Nephron progenitor cell (in vitro differentiated cells): ENCODE measurements around the gene THBS2.
A peak's percentile ranks its signal among the peaks of the same experiment; 100 is the strongest.

Experiments used
- DNase-seq: peaks from one replicate; pipeline ENCODE4 v3.0.0; 2021
- H3K27ac Mint-ChIP-seq: 2 replicates; pipeline ENCODE4 v1.8.0; 2021; ENCODE audit warnings: mild to moderate bottlenecking, moderate library complexity, mixed read lengths
- H3K27me3 Mint-ChIP-seq: 2 replicates; pipeline ENCODE4 v1.8.0; 2021; ENCODE audit warnings: mild to moderate bottlenecking, low read depth, mixed read lengths; ENCODE audit not compliant: poor library complexity
- H3K36me3 Mint-ChIP-seq: 2 replicates; pipeline ENCODE4 v1.8.0; 2021; ENCODE audit warnings: low read depth, mixed read lengths
- H3K4me1 Mint-ChIP-seq: 2 replicates; pipeline ENCODE4 v1.8.0; 2021; ENCODE audit warnings: mixed read lengths
- H3K4me3 Mint-ChIP-seq: 2 replicates; pipeline ENCODE4 v1.8.0; 2021; ENCODE audit warnings: mild to moderate bottlenecking, moderate library complexity, mixed read lengths
- H3K9me3 Mint-ChIP-seq: 2 replicates; pipeline ENCODE4 v1.8.0; 2021; ENCODE audit warnings: mild to moderate bottlenecking, moderate library complexity, mixed read lengths
- TF ChIP-seq, protein P1 (sequence below): fragments of 200-600 bp; sonication (generic); IDR thresholded peaks from 2 replicates; pipeline ENCODE4 v1.5.0; 2021; ENCODE audit warnings: antibody characterized with exemption

THBS2 gene

DNA sequence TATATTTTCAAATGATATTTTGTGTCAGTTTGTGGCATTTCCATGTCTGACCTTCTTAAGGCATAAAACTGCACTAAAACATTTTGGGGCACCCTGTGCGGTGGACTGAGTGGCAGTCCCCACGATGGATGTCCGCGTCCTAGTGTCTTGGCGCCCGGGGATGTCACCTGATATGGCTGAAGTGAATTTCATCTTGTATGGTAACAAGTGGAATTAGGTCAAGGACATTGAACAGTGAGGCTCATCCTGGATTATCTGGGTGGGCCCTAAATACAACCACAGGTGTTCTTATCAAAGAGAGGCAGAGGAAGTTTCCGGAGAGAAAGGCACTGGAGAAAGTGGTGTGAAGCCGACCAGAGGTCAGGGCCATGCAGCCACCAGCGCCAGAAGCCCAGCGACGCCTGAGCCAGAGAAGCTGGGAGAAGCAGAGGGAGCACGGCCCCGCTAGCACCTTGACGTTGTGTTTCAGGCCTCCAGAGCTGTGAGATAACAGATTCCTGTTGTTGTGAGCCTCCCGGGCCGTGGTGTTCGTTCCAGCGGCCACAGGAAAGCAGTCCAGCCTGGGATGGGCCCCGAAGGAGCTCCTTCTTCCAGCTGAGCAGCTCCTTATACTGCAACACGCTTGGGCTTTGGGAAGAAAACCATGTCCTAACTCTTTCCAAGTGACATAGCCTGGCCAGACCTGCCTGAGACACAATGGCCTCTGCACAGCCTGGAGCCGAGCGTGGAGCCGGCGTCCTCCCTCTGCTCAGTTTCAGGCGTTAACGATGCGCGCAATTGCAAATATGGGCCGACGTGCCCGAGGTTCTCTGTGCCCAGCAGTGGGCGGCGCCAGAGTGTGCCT lies 22.5 kb downstream of the THBS2 start:
- Mint-ChIP-seq H3K27ac (peak overlapping the region; percentile 83), H3K9me3 (peaks cover 21% of the 10 kb centered on the region), H3K36me3 (peaks cover 11% of the 10 kb centered on the region), H3K4me3 (no peak overlapping the region), H3K27me3 (peaks cover 12% of the 10 kb centered on the region), H3K4me1 (peaks cover 16% of the 10 kb centered on the region)
- TF ChIP-seq, protein P1, sequence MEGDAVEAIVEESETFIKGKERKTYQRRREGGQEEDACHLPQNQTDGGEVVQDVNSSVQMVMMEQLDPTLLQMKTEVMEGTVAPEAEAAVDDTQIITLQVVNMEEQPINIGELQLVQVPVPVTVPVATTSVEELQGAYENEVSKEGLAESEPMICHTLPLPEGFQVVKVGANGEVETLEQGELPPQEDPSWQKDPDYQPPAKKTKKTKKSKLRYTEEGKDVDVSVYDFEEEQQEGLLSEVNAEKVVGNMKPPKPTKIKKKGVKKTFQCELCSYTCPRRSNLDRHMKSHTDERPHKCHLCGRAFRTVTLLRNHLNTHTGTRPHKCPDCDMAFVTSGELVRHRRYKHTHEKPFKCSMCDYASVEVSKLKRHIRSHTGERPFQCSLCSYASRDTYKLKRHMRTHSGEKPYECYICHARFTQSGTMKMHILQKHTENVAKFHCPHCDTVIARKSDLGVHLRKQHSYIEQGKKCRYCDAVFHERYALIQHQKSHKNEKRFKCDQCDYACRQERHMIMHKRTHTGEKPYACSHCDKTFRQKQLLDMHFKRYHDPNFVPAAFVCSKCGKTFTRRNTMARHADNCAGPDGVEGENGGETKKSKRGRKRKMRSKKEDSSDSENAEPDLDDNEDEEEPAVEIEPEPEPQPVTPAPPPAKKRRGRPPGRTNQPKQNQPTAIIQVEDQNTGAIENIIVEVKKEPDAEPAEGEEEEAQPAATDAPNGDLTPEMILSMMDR: no peak
- DNase-seq: no peak

DNA sequence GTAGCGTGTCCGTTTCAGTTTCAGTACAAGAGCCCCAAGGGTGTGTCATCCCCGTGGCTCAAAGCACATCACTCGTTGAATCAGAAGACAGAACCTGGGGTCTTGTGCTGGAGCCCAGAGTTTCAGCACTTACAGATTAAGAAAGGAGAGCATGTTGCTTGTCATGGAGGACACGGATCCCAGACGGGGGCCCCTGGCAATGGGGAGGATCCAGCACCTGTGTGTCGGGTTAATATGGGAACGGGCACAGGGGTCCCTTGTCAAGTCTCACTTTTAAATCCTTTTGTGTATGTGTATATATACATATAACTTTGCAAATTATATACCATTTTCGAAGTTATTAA lies 23.4 kb downstream of the THBS2 start:
- TF ChIP-seq, protein P1: no peak
- no peak for DNase-seq
- H3K27me3 Mint-ChIP-seq: peaks cover 13% of the 10 kb centered on the region
- peaks cover 11% of the 10 kb centered on the region for H3K36me3 Mint-ChIP-seq
- peaks cover 16% of the 10 kb centered on the region for H3K4me1 Mint-ChIP-seq
- peaks cover 17% of the 10 kb centered on the region for H3K9me3 Mint-ChIP-seq
- no peak overlapping the region for H3K27ac Mint-ChIP-seq
- H3K4me3 Mint-ChIP-seq: no peak overlapping the region

DNA sequence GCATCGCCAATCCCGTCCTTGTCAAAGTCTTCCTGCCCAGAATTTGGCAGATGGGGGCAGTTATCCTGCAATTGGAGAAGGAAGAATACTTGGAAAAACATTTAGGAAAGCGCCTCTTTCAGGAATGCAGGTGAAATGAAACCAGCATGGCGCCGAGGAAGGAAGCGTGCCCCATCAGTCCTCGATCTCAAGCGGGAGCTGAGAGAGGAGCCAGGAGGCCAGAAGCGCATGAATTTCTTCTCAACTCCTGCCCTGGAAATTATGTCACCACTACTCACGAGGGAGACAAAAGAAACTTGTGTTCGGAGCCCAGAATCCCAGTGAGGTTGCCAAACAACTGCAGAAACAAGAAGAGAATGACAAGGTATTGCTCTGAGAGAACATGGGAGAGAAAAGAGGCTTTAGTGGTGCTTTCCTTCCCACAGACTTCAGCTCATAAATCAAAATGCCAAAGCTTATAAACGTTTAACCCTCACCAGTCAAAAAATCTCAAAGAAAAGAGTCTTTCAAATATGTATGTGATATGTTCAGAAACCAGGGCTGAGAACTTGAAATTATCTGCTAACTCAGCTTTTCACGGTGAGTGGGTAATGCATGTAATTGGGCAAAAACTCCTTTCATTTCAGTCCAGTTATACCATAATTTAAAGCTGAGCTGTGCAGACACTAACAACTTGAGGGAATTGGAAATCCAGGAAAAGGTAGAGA lies 23.9 kb downstream of the THBS2 start:
- Mint-ChIP-seq H3K27me3 (peaks cover 13% of the 10 kb centered on the region), H3K9me3 (peaks cover 20% of the 10 kb centered on the region), H3K27ac (no peak overlapping the region), H3K4me3 (no peak overlapping the region), H3K36me3 (peaks cover 11% of the 10 kb centered on the region), H3K4me1 (peaks cover 16% of the 10 kb centered on the region)
- DNase-seq: no peak
- TF ChIP-seq, protein P1: no peak

DNA sequence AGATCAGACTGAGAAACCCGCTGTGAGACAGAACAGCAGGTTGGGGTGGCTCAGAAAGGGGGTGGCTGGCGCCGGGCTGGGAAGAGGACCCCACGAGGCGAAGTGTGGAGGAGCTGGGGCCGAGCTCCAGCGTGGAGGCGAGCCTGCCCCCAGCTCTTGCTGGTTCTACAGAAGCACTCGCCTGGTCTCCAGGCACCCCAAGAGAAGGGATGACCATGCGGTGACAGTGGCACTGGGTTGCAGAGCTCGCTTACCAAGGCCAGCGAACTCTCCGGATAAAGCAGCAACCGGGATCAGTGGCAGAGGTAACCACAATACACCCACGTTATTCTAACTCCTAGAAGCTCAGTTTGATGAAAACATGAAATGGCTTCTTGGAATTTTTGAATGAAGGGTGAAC lies 26.5 kb downstream of the THBS2 start:
- TF ChIP-seq, protein P1: no peak
- no peak overlapping the region for H3K4me3 Mint-ChIP-seq
- H3K27ac Mint-ChIP-seq: no peak overlapping the region
- peaks cover 18% of the 10 kb centered on the region for H3K9me3 Mint-ChIP-seq
- H3K36me3 Mint-ChIP-seq: no peaks in the 10 kb centered on the region
- no peak for DNase-seq
- peaks cover 12% of the 10 kb centered on the region for H3K4me1 Mint-ChIP-seq
- H3K27me3 Mint-ChIP-seq: peaks cover 7% of the 10 kb centered on the region

DNA sequence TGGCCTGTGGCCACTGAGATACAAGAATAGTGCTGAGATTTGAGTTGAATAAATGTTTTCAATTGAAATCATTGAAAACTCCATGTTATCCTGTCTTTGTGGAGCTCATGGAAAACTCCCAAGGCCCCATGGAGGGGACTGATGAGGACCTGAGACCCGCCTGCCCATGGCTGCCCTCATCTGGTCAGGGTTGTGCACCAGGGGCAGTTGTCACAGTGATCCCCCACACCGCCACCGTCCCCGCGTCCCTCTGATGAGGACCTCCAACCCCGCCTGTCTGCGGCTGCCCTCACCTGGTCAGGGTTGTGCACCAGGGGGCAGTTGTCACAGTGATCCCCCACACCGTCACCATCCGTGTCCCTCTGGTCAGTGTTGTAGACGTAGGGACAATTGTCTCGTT lies 27.8 kb downstream of the THBS2 start:
- Mint-ChIP-seq H3K36me3 (no peaks in the 10 kb centered on the region), H3K4me1 (peaks cover 12% of the 10 kb centered on the region), H3K4me3 (no peak overlapping the region), H3K27ac (no peak overlapping the region), H3K27me3 (peaks cover 7% of the 10 kb centered on the region), H3K9me3 (peaks cover 20% of the 10 kb centered on the region)
- no peak for DNase-seq
- TF ChIP-seq, protein P1: no peak
